NCI-H510A (cell line): ENCODE measurements around the gene PSMD9.
"Not testable (repeated sequence)": the region's sequence is repeated elsewhere in the genome, so short reads cannot be mapped to it uniquely, and the experiment has no call there.

ENCODE experiments used
- DNase-seq: peaks from one replicate; lab custom pipeline; 2025; lab: John Stamatoyannopoulos, UW

Gene PSMD9

GRCh38 chr12:121925358-121925695 lies 36.7 kb downstream of the PSMD9 start:
- no peak for DNase-seq

- no peak for DNase-seq
Observed at GRCh38 chr12:121926874-121927706, 38.5 kb downstream of the PSMD9 start.

GRCh38 chr12:121927813-121928212 lies 39.2 kb downstream of the PSMD9 start:
- DNase-seq = no peak

GRCh38 chr12:121929545-121929944 lies 41.0 kb downstream of the PSMD9 start:
- DNase-seq = not testable (repeated sequence)

GRCh38 chr12:121930862-121931261 lies 42.3 kb downstream of the PSMD9 start:
- no peak for DNase-seq

GRCh38 chr12:121932176-121932536 lies 43.6 kb downstream of the PSMD9 start:
- no peak for DNase-seq

GRCh38 chr12:121932914-121933521 lies 44.4 kb downstream of the PSMD9 start:
- DNase-seq = no peak

- no peak for DNase-seq
Observed at GRCh38 chr12:121933522-121934308, 45.1 kb downstream of the PSMD9 start.

GRCh38 chr12:121934309-121934664 lies 45.7 kb downstream of the PSMD9 start:
- DNase-seq = no peak

- DNase-seq = no peak
Observed at GRCh38 chr12:121937654-121938053, 49.1 kb downstream of the PSMD9 start.

GRCh38 chr12:121939186-121939585 lies 50.6 kb downstream of the PSMD9 start:
- DNase-seq = no peak

- DNase-seq = no peak
Observed at GRCh38 chr12:121939992-121940766, 51.6 kb downstream of the PSMD9 start.

- DNase-seq = no peak
Observed at GRCh38 chr12:121942145-121942718, 53.6 kb downstream of the PSMD9 start.

- no peak for DNase-seq
Observed at GRCh38 chr12:121943926-121944325, 55.3 kb downstream of the PSMD9 start.

- DNase-seq = no peak
Observed at GRCh38 chr12:121946313-121947025, 57.9 kb downstream of the PSMD9 start.

GRCh38 chr12:121947981-121948380 lies 59.4 kb downstream of the PSMD9 start:
- DNase-seq = no peak

GRCh38 chr12:121949648-121950397 lies 61.2 kb downstream of the PSMD9 start:
- no peak for DNase-seq

GRCh38 chr12:121953117-121953692 lies 64.6 kb downstream of the PSMD9 start:
- no peak for DNase-seq

GRCh38 chr12:121953695-121954094 lies 65.1 kb downstream of the PSMD9 start:
- no peak for DNase-seq
